AML-193 (cell line): ENCODE data around the gene PKN3.
"Not testable (repeated sequence)": the region's sequence is repeated elsewhere in the genome, so short reads cannot be mapped to it uniquely, and the experiment has no call there.

ENCODE experiments used
- DNase-seq, 2 experiments: peaks; one replicate each; lab custom pipeline; 2025; lab: John Stamatoyannopoulos, UW

PKN3 gene

GRCh38 chr9:128702445-128702948 lies at the start of gene PKN3:
TSS of gene PKN3 (plus strand) at chr9:128702503. CDS start at chr9:128702916, 413 bp downstream.
- DNase-seq, result peak; percentile 68 to 81

- DNase-seq, result no peak
Observed at GRCh38 chr9:128653908-128654307, 48.4 kb upstream of the PKN3 start.

GRCh38 chr9:128654481-128654880 lies 47.8 kb upstream of the PKN3 start:
- DNase-seq, result no peak

GRCh38 chr9:128656416-128657343 lies 45.6 kb upstream of the PKN3 start, which contains the start of gene DYNC2I2:
TSS of gene DYNC2I2 (minus strand) at chr9:128656847. CDS start at chr9:128656726, 121 bp downstream.
- peak; percentile 76 to 79 for DNase-seq

GRCh38 chr9:128657344-128657704 lies 45.0 kb upstream of the PKN3 start:
- DNase-seq, result no peak

GRCh38 chr9:128657796-128658195 lies 44.5 kb upstream of the PKN3 start:
- DNase-seq, result no peak

- not testable (repeated sequence) for DNase-seq
Observed at GRCh38 chr9:128666481-128666941, 35.8 kb upstream of the PKN3 start.

- no peak for DNase-seq
Observed at GRCh38 chr9:128669786-128670185, 32.5 kb upstream of the PKN3 start.

GRCh38 chr9:128675382-128675781 lies 26.9 kb upstream of the PKN3 start:
- no peak for DNase-seq

- no peak for DNase-seq
Observed at GRCh38 chr9:128677794-128678193, 24.5 kb upstream of the PKN3 start.

- peak; percentile 37 to 49 for DNase-seq
Observed at GRCh38 chr9:128683340-128684064, 18.8 kb upstream of the PKN3 start.

- no peak for DNase-seq
Observed at GRCh38 chr9:128684065-128684324, 18.3 kb upstream of the PKN3 start.

GRCh38 chr9:128684325-128685199 lies 17.7 kb upstream of the PKN3 start:
- DNase-seq, result peak; percentile 65 to 73

- peak in 1 of 2 experiments; percentile 23 for DNase-seq
Observed at GRCh38 chr9:128685636-128686489, 16.4 kb upstream of the PKN3 start.

- no peak for DNase-seq
Observed at GRCh38 chr9:128687453-128687852, 14.8 kb upstream of the PKN3 start.

- DNase-seq, result peak; percentile 87
Observed at GRCh38 chr9:128688501-128689292, 13.6 kb upstream of the PKN3 start, which contains the start of gene SET. TSS of gene SET (plus strand) at chr9:128689222. CDS start at chr9:128689583, 361 bp downstream.

- peak in 1 of 2 experiments; percentile 53 for DNase-seq
Observed at GRCh38 chr9:128689293-128689774, 13.0 kb upstream of the PKN3 start.

- DNase-seq, result peak in 1 of 2 experiments; percentile 22
Observed at GRCh38 chr9:128689820-128690683, 12.3 kb upstream of the PKN3 start.

GRCh38 chr9:128690684-128691034 lies 11.6 kb upstream of the PKN3 start:
- DNase-seq, result no peak
